ENCODE measurements around the gene DDX20.
A peak's percentile ranks its signal among the peaks of the same experiment; 100 is the strongest.
"Not testable (repeated sequence)": the region's sequence is repeated elsewhere in the genome, so short reads cannot be mapped to it uniquely, and the experiment has no call there.

DDX20 gene

GRCh38 chr1:111799722-111800121, 44.0 kb downstream of the DDX20 start:
- not testable (repeated sequence) for H3K27ac ChIP-seq (ENCODE audit: low read length, poor library complexity, severe bottlenecking); H3K9me3 ChIP-seq (ENCODE audit: control insufficient read depth, low read length); H2BK12ac ChIP-seq (ENCODE audit: low read length in 2 of 2); H2BK5ac ChIP-seq (ENCODE audit: low read depth, low read length, poor library complexity, severe bottlenecking); H3K4me1 ChIP-seq (ENCODE audit: control insufficient read depth, insufficient read depth, low read depth, low read length); H2BK15ac ChIP-seq (ENCODE audit: low read depth, poor library complexity, severe bottlenecking); H4K91ac ChIP-seq (ENCODE audit: low read length); H2BK120ac ChIP-seq (ENCODE audit: low read depth, low read length); H3K9ac ChIP-seq (ENCODE audit: low read length); H3K4me2 ChIP-seq (ENCODE audit: low read length, poor library complexity, severe bottlenecking); H3K36me3 ChIP-seq (ENCODE audit: control insufficient read depth in 1 of 2, insufficient read depth in 2 of 2, low read depth in 1 of 2, low read length in 2 of 2); H3K18ac ChIP-seq (ENCODE audit: low read depth in 1 of 2, low read length in 2 of 2); H3K23ac ChIP-seq (ENCODE audit: low read length in 2 of 2); H3K4me3 ChIP-seq (ENCODE audit: insufficient read depth in 1 of 2, low read depth in 1 of 2, low read length in 2 of 2); H4K8ac ChIP-seq (ENCODE audit: low read length); DNase-seq; H3K4ac ChIP-seq (ENCODE audit: low read depth in 1 of 2, low read length in 2 of 2); H3K14ac ChIP-seq (ENCODE audit: low read length in 2 of 2); H3K79me1 ChIP-seq (replicated peaks; ENCODE audit: low read length, poor library complexity, severe bottlenecking); H2AK5ac ChIP-seq (ENCODE audit: low read length, severe bottlenecking)
- WGBS = 88% methylated on average over 10 of the region's 14 CpGs
- H2AFZ ChIP-seq (ENCODE audit: low read depth, low read length) = peak overlapping the region; percentile 36
- peaks cover 11 to 23% of the 10 kb centered on the region in 2 experiments for H3K27me3 ChIP-seq (ENCODE audit: control insufficient read depth in 1 of 2, insufficient read depth in 1 of 2, low read length in 2 of 2)

GRCh38 chr1:111801071-111801850, 45.6 kb downstream of the DDX20 start:
- no peak overlapping the region for H2AK5ac ChIP-seq (ENCODE audit: low read length, severe bottlenecking)
- no peak overlapping the region for H4K8ac ChIP-seq (ENCODE audit: low read length)
- no peak overlapping the region for H2BK120ac ChIP-seq (ENCODE audit: low read depth, low read length)
- H3K4me1 ChIP-seq (ENCODE audit: control insufficient read depth, insufficient read depth, low read depth, low read length) = no peaks in the 10 kb centered on the region
- no peaks in the 10 kb centered on the region for H3K9me3 ChIP-seq (ENCODE audit: control insufficient read depth, low read length)
- no peak overlapping the region for H4K91ac ChIP-seq (ENCODE audit: low read length)
- no peak overlapping the region for H3K4me2 ChIP-seq (ENCODE audit: low read length, poor library complexity, severe bottlenecking)
- H3K4ac ChIP-seq (ENCODE audit: low read depth in 1 of 2, low read length in 2 of 2) = no peak overlapping the region
- H2BK15ac ChIP-seq (ENCODE audit: low read depth, poor library complexity, severe bottlenecking) = no peak overlapping the region
- H3K14ac ChIP-seq (ENCODE audit: low read length in 2 of 2) = no peak overlapping the region
- H3K36me3 ChIP-seq (ENCODE audit: control insufficient read depth in 1 of 2, insufficient read depth in 2 of 2, low read depth in 1 of 2, low read length in 2 of 2) = no peaks in the 10 kb centered on the region
- 91% methylated on average over 13 of the region's 13 CpGs for WGBS
- H3K27me3 ChIP-seq (ENCODE audit: control insufficient read depth in 1 of 2, insufficient read depth in 1 of 2, low read length in 2 of 2) = peaks cover 20 to 36% of the 10 kb centered on the region in 2 experiments
- no peak overlapping the region for H3K23ac ChIP-seq (ENCODE audit: low read length in 2 of 2)
- no peak overlapping the region for H3K18ac ChIP-seq (ENCODE audit: low read depth in 1 of 2, low read length in 2 of 2)
- no peak overlapping the region for H3K9ac ChIP-seq (ENCODE audit: low read length)
- H2AFZ ChIP-seq (ENCODE audit: low read depth, low read length) = no peak overlapping the region
- H3K79me1 ChIP-seq (replicated peaks; ENCODE audit: low read length, poor library complexity, severe bottlenecking) = no peaks in the 10 kb centered on the region
- no peak overlapping the region for H3K4me3 ChIP-seq (ENCODE audit: insufficient read depth in 1 of 2, low read depth in 1 of 2, low read length in 2 of 2)
- no peak overlapping the region for H2BK5ac ChIP-seq (ENCODE audit: low read depth, low read length, poor library complexity, severe bottlenecking)
- no peak for DNase-seq
- no peak overlapping the region for H2BK12ac ChIP-seq (ENCODE audit: low read length in 2 of 2)
- no peak overlapping the region for H3K27ac ChIP-seq (ENCODE audit: low read length, poor library complexity, severe bottlenecking)

GRCh38 chr1:111802110-111802509, 46.4 kb downstream of the DDX20 start:
- H3K9ac ChIP-seq (ENCODE audit: low read length) = no peak overlapping the region
- H4K8ac ChIP-seq (ENCODE audit: low read length) = no peak overlapping the region
- no peak overlapping the region for H3K27ac ChIP-seq (ENCODE audit: low read length, poor library complexity, severe bottlenecking)
- no peak overlapping the region for H3K4me3 ChIP-seq (ENCODE audit: insufficient read depth in 1 of 2, low read depth in 1 of 2, low read length in 2 of 2)
- H2AK5ac ChIP-seq (ENCODE audit: low read length, severe bottlenecking) = no peak overlapping the region
- no peak overlapping the region for H2BK12ac ChIP-seq (ENCODE audit: low read length in 2 of 2)
- DNase-seq = no peak
- no peaks in the 10 kb centered on the region for H3K4me1 ChIP-seq (ENCODE audit: control insufficient read depth, insufficient read depth, low read depth, low read length)
- no peak overlapping the region for H3K18ac ChIP-seq (ENCODE audit: low read depth in 1 of 2, low read length in 2 of 2)
- H3K4me2 ChIP-seq (ENCODE audit: low read length, poor library complexity, severe bottlenecking) = no peak overlapping the region
- H3K4ac ChIP-seq (ENCODE audit: low read depth in 1 of 2, low read length in 2 of 2) = no peak overlapping the region
- H3K27me3 ChIP-seq (ENCODE audit: control insufficient read depth in 1 of 2, insufficient read depth in 1 of 2, low read length in 2 of 2) = peaks cover 20 to 33% of the 10 kb centered on the region in 2 experiments
- no peak overlapping the region for H3K14ac ChIP-seq (ENCODE audit: low read length in 2 of 2)
- no peak overlapping the region for H3K23ac ChIP-seq (ENCODE audit: low read length in 2 of 2)
- H2BK15ac ChIP-seq (ENCODE audit: low read depth, poor library complexity, severe bottlenecking) = no peak overlapping the region
- WGBS = 86% methylated on average over 6 of the region's 6 CpGs
- no peak overlapping the region for H2BK5ac ChIP-seq (ENCODE audit: low read depth, low read length, poor library complexity, severe bottlenecking)
- H4K91ac ChIP-seq (ENCODE audit: low read length) = no peak overlapping the region
- no peak overlapping the region for H2BK120ac ChIP-seq (ENCODE audit: low read depth, low read length)
- H3K79me1 ChIP-seq (replicated peaks; ENCODE audit: low read length, poor library complexity, severe bottlenecking) = no peaks in the 10 kb centered on the region
- H3K9me3 ChIP-seq (ENCODE audit: control insufficient read depth, low read length) = no peaks in the 10 kb centered on the region
- H3K36me3 ChIP-seq (ENCODE audit: control insufficient read depth in 1 of 2, insufficient read depth in 2 of 2, low read depth in 1 of 2, low read length in 2 of 2) = no peaks in the 10 kb centered on the region
- no peak overlapping the region for H2AFZ ChIP-seq (ENCODE audit: low read depth, low read length)

- no peak overlapping the region for H2AFZ ChIP-seq (ENCODE audit: low read depth, low read length)
- H3K14ac ChIP-seq (ENCODE audit: low read length in 2 of 2) = no peak overlapping the region
- H2BK120ac ChIP-seq (ENCODE audit: low read depth, low read length) = no peak overlapping the region
- no peak overlapping the region for H2BK12ac ChIP-seq (ENCODE audit: low read length in 2 of 2)
- H4K91ac ChIP-seq (ENCODE audit: low read length) = peak overlapping the region; percentile 18
- no peak overlapping the region for H3K4me3 ChIP-seq (ENCODE audit: insufficient read depth in 1 of 2, low read depth in 1 of 2, low read length in 2 of 2)
- H2AK5ac ChIP-seq (ENCODE audit: low read length, severe bottlenecking) = no peak overlapping the region
- 75% methylated on average over 5 of the region's 5 CpGs for WGBS
- H3K18ac ChIP-seq (ENCODE audit: low read depth in 1 of 2, low read length in 2 of 2) = no peak overlapping the region
- H3K23ac ChIP-seq (ENCODE audit: low read length in 2 of 2) = no peak overlapping the region
- H3K27me3 ChIP-seq (ENCODE audit: control insufficient read depth in 1 of 2, insufficient read depth in 1 of 2, low read length in 2 of 2) = peaks cover 20 to 33% of the 10 kb centered on the region in 2 experiments
- no peak overlapping the region for H4K8ac ChIP-seq (ENCODE audit: low read length)
- no peaks in the 10 kb centered on the region for H3K9me3 ChIP-seq (ENCODE audit: control insufficient read depth, low read length)
- no peak overlapping the region for H3K27ac ChIP-seq (ENCODE audit: low read length, poor library complexity, severe bottlenecking)
- no peak overlapping the region for H3K9ac ChIP-seq (ENCODE audit: low read length)
- no peak overlapping the region for H2BK15ac ChIP-seq (ENCODE audit: low read depth, poor library complexity, severe bottlenecking)
- no peak overlapping the region for H3K4me2 ChIP-seq (ENCODE audit: low read length, poor library complexity, severe bottlenecking)
- DNase-seq = no peak
- H3K4ac ChIP-seq (ENCODE audit: low read depth in 1 of 2, low read length in 2 of 2) = no peak overlapping the region
- no peaks in the 10 kb centered on the region for H3K79me1 ChIP-seq (replicated peaks; ENCODE audit: low read length, poor library complexity, severe bottlenecking)
- H3K4me1 ChIP-seq (ENCODE audit: control insufficient read depth, insufficient read depth, low read depth, low read length) = no peaks in the 10 kb centered on the region
- no peak overlapping the region for H2BK5ac ChIP-seq (ENCODE audit: low read depth, low read length, poor library complexity, severe bottlenecking)
- no peaks in the 10 kb centered on the region for H3K36me3 ChIP-seq (ENCODE audit: control insufficient read depth in 1 of 2, insufficient read depth in 2 of 2, low read depth in 1 of 2, low read length in 2 of 2)
Measured at GRCh38 chr1:111802984-111803383, 47.3 kb downstream of the DDX20 start.
